IPS-18c (cell line): Measurements from ENCODE around the gene RSRC1.
"Not testable (repeated sequence)": the region's sequence is repeated elsewhere in the genome, so short reads cannot be mapped to it uniquely, and the experiment has no call there.

ENCODE experiments used
- H3K4me3 ChIP-seq: 2 replicates; pipeline ENCODE4 v1.7.0; 2013; ENCODE audit warnings: low read depth, mild to moderate bottlenecking, low read length, moderate library complexity; ENCODE audit not compliant: insufficient read depth
- H3K9me3 ChIP-seq: one replicate; pipeline ENCODE4 v1.6.1; 2013; ENCODE audit warnings: mild to moderate bottlenecking, low read length, moderate library complexity; ENCODE audit not compliant: control insufficient read depth, insufficient read depth

Gene RSRC1

GRCh38 chr3:158166223-158166622 is 56.3 kb downstream of the RSRC1 start:
- H3K9me3 ChIP-seq: no peaks in the 10 kb centered on the region
- H3K4me3 ChIP-seq: no peak overlapping the region

DNA sequence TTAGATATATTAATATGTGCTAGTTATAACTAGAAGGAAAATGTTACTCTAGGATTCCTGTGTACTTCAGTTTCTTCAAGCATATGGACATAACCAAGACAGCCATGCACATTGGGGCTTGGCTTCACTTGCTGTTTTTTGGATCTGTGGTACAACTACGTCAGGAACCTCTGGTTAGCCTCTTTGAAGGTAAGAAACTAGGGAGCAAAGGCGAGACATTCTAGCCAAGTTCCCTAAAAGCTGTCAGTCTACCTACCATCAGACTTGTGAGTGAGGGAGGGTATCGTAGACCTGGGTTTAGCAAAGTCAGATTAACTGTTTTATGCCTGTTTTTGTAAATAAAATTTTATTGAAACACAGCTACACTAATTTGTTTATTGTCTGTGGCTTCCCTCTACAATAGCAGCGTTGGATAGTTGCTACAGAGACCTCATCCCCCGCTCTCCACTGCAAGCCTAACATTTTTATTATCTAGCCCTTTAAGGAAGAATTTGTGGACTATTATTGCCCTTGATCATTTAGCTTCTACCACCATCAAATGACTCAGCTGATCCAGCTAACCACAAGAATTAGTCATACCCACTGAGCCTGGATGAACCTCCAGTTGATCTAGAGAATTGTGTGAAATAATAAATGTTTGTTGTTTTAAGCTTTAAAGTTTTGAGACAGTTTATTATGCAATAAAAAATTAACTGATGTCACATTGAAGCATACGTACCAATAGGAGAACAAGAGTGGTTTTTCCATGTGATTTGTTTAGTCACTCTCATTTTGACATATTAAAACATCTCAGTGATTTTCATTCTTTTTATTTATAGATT is 58.1 kb downstream of the RSRC1 start:
- Histone ChIP-seq H3K9me3 (no peaks in the 10 kb centered on the region), H3K4me3 (no peak overlapping the region)

- Histone ChIP-seq H3K4me3 (no peak overlapping the region), H3K9me3 (no peaks in the 10 kb centered on the region)
These were observed 59.2 kb downstream of the RSRC1 start for GRCh38 chr3:158169091-158169491.

DNA sequence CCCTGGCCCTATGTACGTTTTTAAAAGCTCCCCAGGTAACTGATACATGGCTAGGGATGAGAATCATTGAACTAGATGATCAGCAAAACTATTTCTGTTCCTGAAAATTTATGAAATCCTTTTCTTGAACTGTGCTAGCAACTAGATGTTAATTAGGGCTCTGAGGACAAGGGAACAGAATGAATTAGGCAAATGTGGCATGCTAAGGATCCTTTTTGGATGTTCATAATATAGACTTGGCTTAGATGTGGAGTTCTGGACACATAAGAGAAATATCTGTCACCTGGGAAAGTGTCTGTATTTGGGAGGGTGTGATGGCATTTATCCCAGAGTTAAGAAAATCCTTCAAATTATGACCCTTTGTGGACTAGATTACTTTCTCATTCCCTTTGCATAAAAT is 71.2 kb downstream of the RSRC1 start:
- H3K9me3 ChIP-seq: no peaks in the 10 kb centered on the region
- no peak overlapping the region for H3K4me3 ChIP-seq

DNA sequence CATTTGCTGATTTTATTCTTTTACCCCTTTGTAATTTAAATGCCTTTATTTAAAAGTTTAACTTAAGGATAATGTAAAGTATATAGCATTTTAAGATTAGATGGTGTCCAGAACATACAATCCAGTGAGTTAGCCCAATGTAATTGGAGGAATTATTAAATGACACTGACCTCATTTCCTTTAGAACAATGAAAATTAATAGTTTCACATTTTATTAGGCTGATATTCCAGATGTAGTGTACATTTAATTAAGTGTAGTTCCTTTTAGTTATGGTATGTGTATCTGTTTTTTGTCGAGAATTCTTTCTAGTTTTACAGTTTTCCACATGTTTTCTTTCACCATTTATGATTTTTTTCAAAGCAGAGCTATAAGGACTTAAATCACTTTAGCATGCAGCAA is 75.8 kb downstream of the RSRC1 start:
- Histone ChIP-seq H3K9me3 (no peaks in the 10 kb centered on the region), H3K4me3 (no peak overlapping the region)

DNA sequence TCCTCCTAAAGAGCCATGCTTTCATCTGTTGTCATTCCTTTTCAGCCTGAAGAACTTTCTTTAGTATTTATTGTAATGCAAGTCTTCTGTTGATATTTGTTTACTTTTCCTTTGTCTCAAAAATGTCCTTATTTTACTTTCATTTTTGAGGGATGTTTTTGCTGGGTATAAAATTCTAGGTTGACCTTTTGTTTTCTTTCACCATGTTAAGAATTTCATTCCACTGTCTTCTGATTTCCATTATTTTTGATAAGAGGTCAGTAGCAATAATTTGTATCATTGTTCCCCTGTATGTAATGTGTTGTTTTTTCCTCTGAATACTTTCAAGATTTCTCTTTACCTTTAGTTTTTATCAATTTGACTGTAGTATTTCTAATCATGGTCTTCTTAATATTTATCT is 91.1 kb downstream of the RSRC1 start:
- Histone ChIP-seq H3K4me3 (no peak overlapping the region), H3K9me3 (peaks cover 5% of the 10 kb centered on the region)

GRCh38 chr3:158205324-158205723 is 95.4 kb downstream of the RSRC1 start:
- H3K9me3 ChIP-seq: no peaks in the 10 kb centered on the region

DNA sequence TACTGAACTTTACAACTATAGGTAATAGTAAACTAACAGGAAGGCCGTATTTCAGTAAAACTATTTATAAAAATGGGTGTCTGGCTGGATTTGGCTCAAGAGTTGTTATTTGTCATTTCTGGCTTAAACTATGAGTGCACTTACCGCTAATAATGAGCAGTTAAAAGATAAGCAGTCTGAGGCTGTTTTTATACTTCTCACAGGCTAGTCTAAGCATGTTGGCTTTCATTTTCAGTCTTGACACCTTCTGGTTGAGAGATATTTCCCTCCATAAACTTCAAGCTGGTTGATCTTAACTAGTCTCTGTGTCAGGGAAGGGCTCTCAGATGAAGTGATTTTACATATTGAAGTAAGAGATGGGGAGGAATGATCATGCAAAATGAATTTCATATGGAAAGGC is 96.1 kb downstream of the RSRC1 start:
- H3K9me3 ChIP-seq: no peaks in the 10 kb centered on the region
- no peak overlapping the region for H3K4me3 ChIP-seq

More at GRCh38 chr3:158205324-158205723, 95.4 kb downstream of the RSRC1 start:
- H3K4me3 ChIP-seq: no peak overlapping the region

DNA sequence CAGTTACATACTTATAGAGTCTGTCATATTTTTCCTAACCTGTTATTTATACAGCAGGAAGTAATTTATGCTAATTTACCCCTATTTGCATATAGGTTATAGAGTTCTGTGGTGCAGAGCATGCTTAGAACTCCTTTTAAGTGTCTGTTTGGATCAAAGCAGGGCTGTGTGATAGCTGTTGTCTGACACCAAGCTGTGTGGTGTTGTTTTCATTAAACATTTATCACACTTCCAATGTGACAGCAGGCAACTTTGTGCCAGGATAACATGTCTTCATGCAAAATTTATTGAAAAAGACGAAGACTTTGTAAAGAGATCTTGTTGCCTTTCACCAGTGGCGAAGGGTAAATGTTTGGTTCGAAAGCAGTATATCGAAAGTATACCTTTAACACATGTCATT is 100.2 kb downstream of the RSRC1 start:
- Histone ChIP-seq H3K4me3 (no peak overlapping the region), H3K9me3 (no peaks in the 10 kb centered on the region)

- Histone ChIP-seq H3K4me3 (no peak overlapping the region), H3K9me3 (no peaks in the 10 kb centered on the region)
These were observed 103.6 kb downstream of the RSRC1 start for GRCh38 chr3:158213461-158213860.

GRCh38 chr3:158217992-158218391 is 108.1 kb downstream of the RSRC1 start:
- no peak overlapping the region for H3K4me3 ChIP-seq
- no peaks in the 10 kb centered on the region for H3K9me3 ChIP-seq

- Histone ChIP-seq H3K4me3 (no peak overlapping the region), H3K9me3 (no peaks in the 10 kb centered on the region)
These were observed 110.7 kb downstream of the RSRC1 start for GRCh38 chr3:158220575-158220974.

DNA sequence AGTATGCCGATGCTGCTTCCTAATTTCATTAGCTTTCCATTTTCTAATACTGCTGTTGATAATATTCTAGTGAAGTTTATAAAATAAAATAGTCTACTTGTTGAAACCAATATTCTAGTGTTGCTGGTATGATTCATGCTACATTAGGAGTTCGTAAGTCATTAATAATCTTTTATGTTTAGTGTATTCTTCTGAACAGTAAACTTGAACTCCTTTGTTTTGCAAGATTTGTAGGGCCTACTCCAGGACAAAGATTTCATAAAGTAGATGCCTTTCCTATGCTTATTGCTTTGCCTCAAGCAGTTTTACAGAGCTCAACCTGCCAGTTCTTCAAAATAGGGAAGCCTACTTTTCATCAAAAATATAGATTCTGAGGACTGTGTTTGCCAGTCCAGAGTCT is 111.5 kb downstream of the RSRC1 start:
- H3K4me3 ChIP-seq: no peak overlapping the region
- no peaks in the 10 kb centered on the region for H3K9me3 ChIP-seq

DNA sequence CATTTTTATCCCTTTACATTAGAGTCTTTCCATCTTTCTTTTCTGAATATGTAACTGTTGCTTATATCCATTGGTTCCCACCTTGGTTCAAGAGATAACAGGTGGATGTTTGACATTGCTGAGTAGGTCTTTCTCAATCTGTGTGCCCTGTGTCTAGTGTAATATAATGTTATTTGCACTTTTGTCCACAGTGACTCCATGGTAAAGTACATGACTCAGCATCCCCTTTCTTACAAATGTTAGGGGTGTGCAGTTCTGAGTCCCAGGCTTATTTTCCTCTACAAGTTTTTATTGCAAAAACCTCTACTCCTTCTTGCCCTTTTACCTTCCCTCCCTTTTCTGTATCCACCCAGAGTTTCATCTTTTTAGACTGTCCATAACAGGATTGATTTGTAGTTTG is 116.5 kb downstream of the RSRC1 start:
- Histone ChIP-seq H3K4me3 (no peak overlapping the region), H3K9me3 (no peaks in the 10 kb centered on the region)

DNA sequence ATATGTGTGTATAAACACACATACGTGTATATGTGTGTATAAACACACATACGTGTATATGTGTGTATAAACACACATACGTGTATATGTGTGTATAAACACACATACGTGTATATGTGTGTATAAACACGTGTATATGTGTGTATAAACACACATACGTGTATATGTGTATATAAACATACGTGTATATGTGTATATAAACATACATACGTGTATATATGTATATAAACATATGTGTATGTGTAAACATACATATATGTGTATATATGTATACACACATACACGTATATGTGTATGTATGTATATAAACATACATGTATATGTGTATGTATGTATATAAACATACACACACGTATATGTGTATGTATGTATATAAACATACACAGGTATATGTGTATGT is 119.1 kb downstream of the RSRC1 start:
- not testable (repeated sequence) for H3K4me3 ChIP-seq, H3K9me3 ChIP-seq

GRCh38 chr3:158233791-158234190 is 123.9 kb downstream of the RSRC1 start:
- H3K4me3 ChIP-seq: no peak overlapping the region

GRCh38 chr3:158244274-158244673 is 134.4 kb downstream of the RSRC1 start:
- H3K9me3 ChIP-seq: no peaks in the 10 kb centered on the region
- H3K4me3 ChIP-seq: no peak overlapping the region

More at GRCh38 chr3:158233791-158234190, 123.9 kb downstream of the RSRC1 start:
- H3K9me3 ChIP-seq: no peaks in the 10 kb centered on the region

GRCh38 chr3:158247288-158247687 is 137.4 kb downstream of the RSRC1 start:
- no peak overlapping the region for H3K4me3 ChIP-seq

GRCh38 chr3:158248261-158248660 is 138.4 kb downstream of the RSRC1 start:
- Histone ChIP-seq H3K9me3 (no peaks in the 10 kb centered on the region), H3K4me3 (no peak overlapping the region)

More at GRCh38 chr3:158247288-158247687, 137.4 kb downstream of the RSRC1 start:
- H3K9me3 ChIP-seq: no peaks in the 10 kb centered on the region
